ENCODE measurements around the gene GDF10.

DNA sequence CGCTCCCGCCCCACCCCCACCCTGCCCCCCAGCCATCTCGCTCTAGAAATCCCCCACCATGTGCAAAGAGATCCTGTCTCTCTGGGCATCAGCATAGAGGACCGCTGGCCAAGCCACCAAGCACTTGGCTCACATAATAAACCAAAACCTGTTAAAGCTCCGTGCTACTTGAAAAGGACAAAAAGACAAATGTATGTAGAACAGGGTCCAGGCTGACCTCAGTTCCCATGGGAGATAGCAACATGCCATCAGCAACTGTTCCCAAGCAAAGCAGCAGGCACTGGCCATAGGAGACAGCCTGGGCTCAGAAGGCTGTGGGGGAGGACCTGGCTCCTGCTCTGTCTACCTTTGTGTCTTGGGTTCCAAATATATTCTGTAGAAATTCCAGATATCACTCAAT, 38.4 kb upstream of the GDF10 start:
- TF ChIP-seq, protein P1, sequence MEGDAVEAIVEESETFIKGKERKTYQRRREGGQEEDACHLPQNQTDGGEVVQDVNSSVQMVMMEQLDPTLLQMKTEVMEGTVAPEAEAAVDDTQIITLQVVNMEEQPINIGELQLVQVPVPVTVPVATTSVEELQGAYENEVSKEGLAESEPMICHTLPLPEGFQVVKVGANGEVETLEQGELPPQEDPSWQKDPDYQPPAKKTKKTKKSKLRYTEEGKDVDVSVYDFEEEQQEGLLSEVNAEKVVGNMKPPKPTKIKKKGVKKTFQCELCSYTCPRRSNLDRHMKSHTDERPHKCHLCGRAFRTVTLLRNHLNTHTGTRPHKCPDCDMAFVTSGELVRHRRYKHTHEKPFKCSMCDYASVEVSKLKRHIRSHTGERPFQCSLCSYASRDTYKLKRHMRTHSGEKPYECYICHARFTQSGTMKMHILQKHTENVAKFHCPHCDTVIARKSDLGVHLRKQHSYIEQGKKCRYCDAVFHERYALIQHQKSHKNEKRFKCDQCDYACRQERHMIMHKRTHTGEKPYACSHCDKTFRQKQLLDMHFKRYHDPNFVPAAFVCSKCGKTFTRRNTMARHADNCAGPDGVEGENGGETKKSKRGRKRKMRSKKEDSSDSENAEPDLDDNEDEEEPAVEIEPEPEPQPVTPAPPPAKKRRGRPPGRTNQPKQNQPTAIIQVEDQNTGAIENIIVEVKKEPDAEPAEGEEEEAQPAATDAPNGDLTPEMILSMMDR (IDR thresholded peaks at IDR 0.05) = no peak
- TF ChIP-seq POLR2A (IDR thresholded peaks at IDR 0.05) = no peak

Data from lower leg skin (tissue), 3 donors.